ENCODE data around the gene LILRA5.

- TF ChIP-seq POLR2AphosphoS5 (IDR thresholded peaks at IDR 0.05) = no peak
- TF ChIP-seq POLR2A (IDR thresholded peaks at IDR 0.05) = no peak
- no peak for TF ChIP-seq EP300 (IDR thresholded peaks at IDR 0.05)
- no peak for TF ChIP-seq CTCF (IDR thresholded peaks at IDR 0.05)
Observed at GRCh38 chr19:54333586-54334298, 20.8 kb upstream of the LILRA5 start.
